KOPT-K1 (cell line): ENCODE measurements around the gene PLCB1.

Source experiments
- H3K27ac ChIP-seq: fragments of 200-600 bp; sonication (generic); 2 replicates; pipeline ENCODE4 v1.5.1; 2016; ENCODE audit warnings: antibody characterized with exemption, mild to moderate bottlenecking, low read depth, low read length; ENCODE audit not compliant: poor library complexity, severe bottlenecking
- H3K36me3 ChIP-seq: fragments of 200-600 bp; sonication (generic); 2 replicates; pipeline ENCODE4 v1.5.1; 2017; ENCODE audit warnings: antibody characterized with exemption, mild to moderate bottlenecking, low read length, moderate library complexity; ENCODE audit not compliant: insufficient read depth
- H3K9me3 ChIP-seq: fragments of 200-600 bp; sonication (generic); 2 replicates; pipeline ENCODE4 v1.5.1; 2017; ENCODE audit warnings: antibody characterized with exemption, low read length, mild to moderate bottlenecking; ENCODE audit not compliant: insufficient read depth, poor library complexity, severe bottlenecking

Gene PLCB1

GRCh38 chr20:8874437-8874836 is 742.4 kb downstream of the PLCB1 start:
- Histone ChIP-seq H3K27ac (no peak overlapping the region), H3K9me3 (no peaks in the 10 kb centered on the region), H3K36me3 (no peaks in the 10 kb centered on the region)

- no peak overlapping the region for H3K27ac ChIP-seq
- no peaks in the 10 kb centered on the region for H3K9me3 ChIP-seq
- H3K36me3 ChIP-seq: no peaks in the 10 kb centered on the region
Measured at GRCh38 chr20:8875586-8875985, 743.5 kb downstream of the PLCB1 start.

GRCh38 chr20:8876366-8876765 is 744.3 kb downstream of the PLCB1 start:
- H3K9me3 ChIP-seq: no peaks in the 10 kb centered on the region
- H3K27ac ChIP-seq: no peak overlapping the region
- H3K36me3 ChIP-seq: no peaks in the 10 kb centered on the region

- no peak overlapping the region for H3K27ac ChIP-seq
Measured at GRCh38 chr20:8877294-8877693, 745.2 kb downstream of the PLCB1 start.

GRCh38 chr20:8879669-8880068 is 747.6 kb downstream of the PLCB1 start:
- Histone ChIP-seq H3K9me3 (no peaks in the 10 kb centered on the region), H3K36me3 (no peaks in the 10 kb centered on the region), H3K27ac (no peak overlapping the region)

More at GRCh38 chr20:8877294-8877693, 745.2 kb downstream of the PLCB1 start:
- H3K9me3 ChIP-seq: no peaks in the 10 kb centered on the region
- no peaks in the 10 kb centered on the region for H3K36me3 ChIP-seq

GRCh38 chr20:8880085-8880853 is 748.2 kb downstream of the PLCB1 start:
- H3K9me3 ChIP-seq: no peaks in the 10 kb centered on the region
- no peak overlapping the region for H3K27ac ChIP-seq
- no peaks in the 10 kb centered on the region for H3K36me3 ChIP-seq

GRCh38 chr20:8891039-8891438 is 759.0 kb downstream of the PLCB1 start:
- peaks cover 27% of the 10 kb centered on the region for H3K9me3 ChIP-seq
- no peaks in the 10 kb centered on the region for H3K36me3 ChIP-seq
- H3K27ac ChIP-seq: no peak overlapping the region

GRCh38 chr20:8895472-8895871 is 763.4 kb downstream of the PLCB1 start:
- H3K36me3 ChIP-seq: no peaks in the 10 kb centered on the region
- no peak overlapping the region for H3K27ac ChIP-seq
- peaks cover 31% of the 10 kb centered on the region for H3K9me3 ChIP-seq

- H3K9me3 ChIP-seq: peaks cover 25% of the 10 kb centered on the region
- H3K27ac ChIP-seq: no peak overlapping the region
- no peaks in the 10 kb centered on the region for H3K36me3 ChIP-seq
Measured at GRCh38 chr20:8898823-8899222, 766.8 kb downstream of the PLCB1 start.

GRCh38 chr20:8901237-8902025 is 769.4 kb downstream of the PLCB1 start:
- no peaks in the 10 kb centered on the region for H3K36me3 ChIP-seq
- H3K27ac ChIP-seq: no peak overlapping the region
- no peaks in the 10 kb centered on the region for H3K9me3 ChIP-seq

- H3K27ac ChIP-seq: no peak overlapping the region
- H3K9me3 ChIP-seq: no peaks in the 10 kb centered on the region
- no peaks in the 10 kb centered on the region for H3K36me3 ChIP-seq
Measured at GRCh38 chr20:8903655-8904605, 771.9 kb downstream of the PLCB1 start.

- H3K36me3 ChIP-seq: no peaks in the 10 kb centered on the region
- H3K27ac ChIP-seq: no peak overlapping the region
- H3K9me3 ChIP-seq: no peaks in the 10 kb centered on the region
Measured at GRCh38 chr20:8909596-8909995, 777.5 kb downstream of the PLCB1 start.

- H3K9me3 ChIP-seq: no peaks in the 10 kb centered on the region
- H3K27ac ChIP-seq: no peak overlapping the region
- H3K36me3 ChIP-seq: no peaks in the 10 kb centered on the region
Measured at GRCh38 chr20:8912096-8912495, 780.0 kb downstream of the PLCB1 start.

GRCh38 chr20:8912731-8913130 is 780.7 kb downstream of the PLCB1 start:
- no peaks in the 10 kb centered on the region for H3K36me3 ChIP-seq
- no peak overlapping the region for H3K27ac ChIP-seq
- H3K9me3 ChIP-seq: no peaks in the 10 kb centered on the region

GRCh38 chr20:8913456-8913855 is 781.4 kb downstream of the PLCB1 start:
- Histone ChIP-seq H3K9me3 (no peaks in the 10 kb centered on the region), H3K27ac (no peak overlapping the region), H3K36me3 (no peaks in the 10 kb centered on the region)
